GM21381 (cell line): ENCODE measurements around the gene CAPN13.

Experiments used
- ATAC-seq: cut with Tn5 transposase; IDR thresholded peaks from one replicate; pipeline ENCODE4 v1.9.1; 2021; ENCODE audit warnings: mild to moderate bottlenecking, moderate library complexity; ENCODE audit not compliant: unreplicated experiment

Gene CAPN13

GRCh38 chr2:30765876-30766470 lies 41.3 kb downstream of the CAPN13 start:
- no peak for ATAC-seq

GRCh38 chr2:30765191-30765590 lies 42.1 kb downstream of the CAPN13 start:
- ATAC-seq: no peak

GRCh38 chr2:30764021-30764800 lies 43.0 kb downstream of the CAPN13 start:
- ATAC-seq: no peak

- no peak for ATAC-seq
Observed at GRCh38 chr2:30763151-30763660, 44.0 kb downstream of the CAPN13 start.

GRCh38 chr2:30761226-30761625 lies 46.0 kb downstream of the CAPN13 start:
- no peak for ATAC-seq

GRCh38 chr2:30759481-30759880 lies 47.8 kb downstream of the CAPN13 start:
- no peak for ATAC-seq

GRCh38 chr2:30758191-30758651 lies 49.0 kb downstream of the CAPN13 start:
- no peak for ATAC-seq

GRCh38 chr2:30757749-30758148 lies 49.5 kb downstream of the CAPN13 start:
- ATAC-seq: no peak

GRCh38 chr2:30756971-30757370 lies 50.3 kb downstream of the CAPN13 start:
- no peak for ATAC-seq

GRCh38 chr2:30756051-30756719 lies 51.1 kb downstream of the CAPN13 start:
- ATAC-seq: no peak

GRCh38 chr2:30753630-30754029 lies 53.6 kb downstream of the CAPN13 start:
- no peak for ATAC-seq

- no peak for ATAC-seq
Observed at GRCh38 chr2:30752811-30753210, 54.4 kb downstream of the CAPN13 start.

GRCh38 chr2:30747206-30747605 lies 60.0 kb downstream of the CAPN13 start:
- ATAC-seq: no peak

GRCh38 chr2:30744823-30745222 lies 62.4 kb downstream of the CAPN13 start:
- ATAC-seq: no peak

GRCh38 chr2:30741576-30741975 lies 65.7 kb downstream of the CAPN13 start:
- no peak for ATAC-seq

GRCh38 chr2:30738141-30738911 lies 68.9 kb downstream of the CAPN13 start:
- no peak for ATAC-seq

- ATAC-seq: no peak
Observed at GRCh38 chr2:30737326-30737610, 70.0 kb downstream of the CAPN13 start.

GRCh38 chr2:30736461-30737325 lies 70.6 kb downstream of the CAPN13 start:
- ATAC-seq: no peak

GRCh38 chr2:30733876-30734520 lies 73.2 kb downstream of the CAPN13 start:
- no peak for ATAC-seq

- no peak for ATAC-seq
Observed at GRCh38 chr2:30732876-30733275, 74.4 kb downstream of the CAPN13 start.
